ENCODE data around the gene SNTB2. TPM values are rescaled to one million over a fixed set of nuclear protein-coding genes. Genes with fewer than 3 reads are reported as not detected.
A peak's percentile ranks its signal among the peaks of the same experiment; 100 is the strongest.

SNTB2 gene
- total and polyA plus RNA-seq, 9 of the 15 experiments (the other 6 are each of a cell fraction or from before 2014, with no cell fraction given), result 1.2 to 13.7 (median 5.7) TPM

- peak; percentile 70 for TF ChIP-seq FIP1L1 (IDR thresholded peaks at IDR 0.05; ENCODE audit: low read depth, low read length, poor library complexity, severe bottlenecking)
- TF ChIP-seq CXXC5 (CRISPR knock-in tag; IDR thresholded peaks at IDR 0.05), result peak; percentile 82
- TF ChIP-seq PHF20 (IDR thresholded peaks at IDR 0.05; ENCODE audit: partially characterized antibody), result peak; percentile 67
- TF ChIP-seq CBX8 (IDR thresholded peaks at IDR 0.05; ENCODE audit: borderline replicate concordance, extremely low read depth, low read depth, low read length, poor library complexity, severe bottlenecking), result no peak
- TF ChIP-seq MAZ (CRISPR knock-in tag; conservative IDR thresholded peaks at IDR 0.05 in 1 of 2, IDR thresholded peaks at IDR 0.05 in 1 of 2), result peak; percentile 65 to 89
- TF ChIP-seq AFF1 (IDR thresholded peaks at IDR 0.05; ENCODE audit: low read depth in 1 of 2, partially characterized antibody in 2 of 2), result peak in 1 of 2 experiments; percentile 43
- no peak for TF ChIP-seq PBX2 (CRISPR knock-in tag; IDR thresholded peaks at IDR 0.05; ENCODE audit: low read depth)
- TF ChIP-seq PBX2 (tag; conservative IDR thresholded peaks at IDR 0.05; ENCODE audit: low read depth), result peak; percentile 62
- peak in 1 of 2 experiments; percentile 20; a peak in 1 of 4 replicates for TF ChIP-seq KDM1A (IDR thresholded peaks at IDR 0.05)
- no peak for TF ChIP-seq RBM25 (IDR thresholded peaks at IDR 0.05; ENCODE audit: low read depth, low read length, severe bottlenecking)
- TF ChIP-seq ZBTB11 (CRISPR knock-in tag; IDR thresholded peaks at IDR 0.05), result peak in 1 of 3 experiments; percentile 70; a peak in 1 of 6 replicates
- TF ChIP-seq HIVEP1 (CRISPR knock-in tag; IDR thresholded peaks at IDR 0.05), result no peak
- TF ChIP-seq GATAD2B (IDR thresholded peaks at IDR 0.05; ENCODE audit: borderline replicate concordance), result peak; percentile 90
- no peak for TF ChIP-seq TAF9B (IDR thresholded peaks at IDR 0.05; ENCODE audit: partially characterized antibody)
- no peak for TF ChIP-seq ARNT (IDR thresholded peaks at IDR 0.05)
These were observed 123.9 kb downstream of the SNTB2 start, which contains the start of gene VPS4A (continued) for GRCh38 chr16:69310653-69311532.

Data from K562 (cell line).